Neuronal stem cell (in vitro differentiated cells): ENCODE measurements around the gene MTA1.

ENCODE experiments used
- DNase-seq: peaks from one replicate; pipeline ENCODE4 v3.0.0-alpha.2; 2013; ENCODE audit warnings: low spot score
- H2AFZ ChIP-seq: one replicate; pipeline ENCODE4 v1.6.1; 2013; ENCODE audit warnings: mild to moderate bottlenecking, low read length, inconsistent platforms
- H2AK5ac ChIP-seq: 2 replicates; pipeline ENCODE4 v1.6.1; 2013; ENCODE audit warnings: low read depth, mild to moderate bottlenecking, inconsistent platforms, low read length, moderate library complexity, mixed read lengths
- H2BK120ac ChIP-seq: 2 replicates; pipeline ENCODE4 v1.6.1; 2013; ENCODE audit warnings: low read depth, mild to moderate bottlenecking, inconsistent platforms, low read length, moderate library complexity, mixed read lengths
- H2BK12ac ChIP-seq: one replicate; pipeline ENCODE4 v1.6.1; 2013; ENCODE audit warnings: low read length, inconsistent platforms
- H2BK15ac ChIP-seq: 2 replicates; pipeline ENCODE4 v1.6.1; 2013; ENCODE audit warnings: mild to moderate bottlenecking, low read length, inconsistent platforms, mixed read lengths
- H2BK5ac ChIP-seq: one replicate; pipeline ENCODE4 v1.6.1; 2013; ENCODE audit warnings: inconsistent platforms, mild to moderate bottlenecking, low read length, moderate library complexity
- H3K14ac ChIP-seq: one replicate; pipeline ENCODE4 v1.6.1; 2013; ENCODE audit warnings: low read length, inconsistent platforms
- H3K18ac ChIP-seq: 2 replicates; pipeline ENCODE4 v1.6.1; 2013; ENCODE audit warnings: low read length, inconsistent platforms
- H3K23ac ChIP-seq: 2 replicates; pipeline ENCODE4 v1.6.1; 2013; ENCODE audit warnings: low read depth, mild to moderate bottlenecking, mixed read lengths, low read length, inconsistent platforms; ENCODE audit not compliant: poor library complexity
- H3K27ac ChIP-seq: replicated peaks from 3 replicates; pipeline ENCODE4 v1.5.1; 2013; ENCODE audit warnings: low read length, inconsistent platforms
- H3K27me3 ChIP-seq, 3 experiments: 2 replicates each; pipeline ENCODE4 v1.6.1; 2013; ENCODE audit warnings: low read length in 3 of 3, mild to moderate bottlenecking in 2 of 3, inconsistent platforms in 1 of 3, low read depth in 1 of 3, mixed read lengths in 1 of 3, moderate library complexity in 1 of 3; ENCODE audit not compliant: control insufficient read depth in 3 of 3, insufficient read depth in 3 of 3
- H3K36me3 ChIP-seq, 2 donors: replicated peaks in 1 of 2; 2 replicates each; pipeline ENCODE4 v1.6.1; 2013; ENCODE audit warnings: low read length in 2 of 2; ENCODE audit not compliant: control insufficient read depth in 2 of 2, insufficient read depth in 2 of 2
- H3K4ac ChIP-seq: 2 replicates; pipeline ENCODE4 v1.6.1; 2013; ENCODE audit warnings: inconsistent platforms, mild to moderate bottlenecking, low read length, moderate library complexity
- H3K4me1 ChIP-seq, 2 donors: 1 replicate in 1 of 2; 2 replicates in 1 of 2; pipeline ENCODE4 v1.6.1; 2013; ENCODE audit warnings: low read length in 2 of 2, low read depth in 1 of 2; ENCODE audit not compliant: control insufficient read depth in 2 of 2, insufficient read depth in 1 of 2
- H3K4me2 ChIP-seq: one replicate; pipeline ENCODE4 v1.6.1; 2013; ENCODE audit warnings: mild to moderate bottlenecking, low read length, inconsistent platforms; ENCODE audit not compliant: insufficient read depth, poor library complexity, severe bottlenecking
- H3K4me3 ChIP-seq, 2 donors: 2 replicates each; pipeline ENCODE4 v1.5.1; 2013; ENCODE audit warnings: low read length in 2 of 2, mild to moderate bottlenecking in 2 of 2, inconsistent platforms in 1 of 2, moderate library complexity in 1 of 2
- H3K79me1 ChIP-seq: one replicate; pipeline ENCODE4 v1.6.1; 2013; ENCODE audit warnings: low read depth, mild to moderate bottlenecking, inconsistent platforms, low read length, moderate library complexity
- H3K9ac ChIP-seq: one replicate; pipeline ENCODE4 v1.6.1; 2013; ENCODE audit warnings: mild to moderate bottlenecking, low read depth, low read length, inconsistent platforms; ENCODE audit not compliant: poor library complexity
- H3K9me3 ChIP-seq, 2 donors: replicated peaks in 1 of 2; 2 replicates each; pipeline versions ENCODE3 to v1.6.1; 2013; ENCODE audit warnings: low read length in 2 of 2, mild to moderate bottlenecking in 2 of 2, inconsistent platforms in 1 of 2, low read depth in 1 of 2, mixed read lengths in 1 of 2, moderate library complexity in 1 of 2; ENCODE audit not compliant: control insufficient read depth in 2 of 2, insufficient read depth in 1 of 2
- H4K8ac ChIP-seq: one replicate; pipeline ENCODE4 v1.6.1; 2013; ENCODE audit warnings: low read depth, mild to moderate bottlenecking, inconsistent platforms, low read length, moderate library complexity
- H4K91ac ChIP-seq: one replicate; pipeline ENCODE4 v1.6.1; 2013; ENCODE audit warnings: low read length, low read depth, mild to moderate bottlenecking, inconsistent platforms; ENCODE audit not compliant: poor library complexity
- WGBS, 2 donors: extraction: QIAGEN DNeasy Blood & Tissue Kit; methylation state at CpG; one replicate each; pipeline ENCODE4 v1.1.7; 2013; ENCODE audit warnings: missing lambda C conversion rate in 2 of 2, mixed read lengths in 1 of 2; ENCODE audit not compliant: insufficient read length in 2 of 2, insufficient replicate concordance in 1 of 2; ENCODE audit errors: extremely low coverage in 2 of 2; 5-methylcytosine and 5-hydroxymethylcytosine counted together

MTA1 gene

GRCh38 chr14:105398726-105399465, 20.7 kb upstream of the MTA1 start:
- peak overlapping the region; percentile 92 for H2BK15ac ChIP-seq
- no peak overlapping the region for H3K4ac ChIP-seq
- H2BK12ac ChIP-seq: peak overlapping the region; percentile 84
- H3K4me2 ChIP-seq: peak overlapping the region; percentile 94
- no peaks in the 10 kb centered on the region for H3K27me3 ChIP-seq
- no CpG with 5 or more reads among the region's 41 CpGs for WGBS, 2 donors
- H3K27ac ChIP-seq: no peak overlapping the region
- peak overlapping the region; percentile 85 for H4K91ac ChIP-seq
- H3K9me3 ChIP-seq: peaks cover 34 to 37% of the 10 kb centered on the region in 2 donors
- peak overlapping the region; percentile 98 for H4K8ac ChIP-seq
- DNase-seq: no peak
- peaks cover 9% of the 10 kb centered on the region for H3K79me1 ChIP-seq
- peak overlapping the region; percentile 95 for H2BK5ac ChIP-seq
- H2BK120ac ChIP-seq: peak overlapping the region; percentile 17
- peak overlapping the region; percentile 94 for H3K18ac ChIP-seq
- H3K4me3 ChIP-seq: peak overlapping the region; percentile 79 to 84
- H3K36me3 ChIP-seq: peaks cover 16 to 30% of the 10 kb centered on the region in 2 donors
- peak overlapping the region; percentile 81 for H3K9ac ChIP-seq
- H2AFZ ChIP-seq: peak overlapping the region; percentile 97
- peak overlapping the region; percentile 100 for H2AK5ac ChIP-seq
- peak overlapping the region; percentile 14 for H3K23ac ChIP-seq
- H3K14ac ChIP-seq: peak overlapping the region; percentile 75
- peaks cover 4 to 7% of the 10 kb centered on the region in 2 donors for H3K4me1 ChIP-seq

GRCh38 chr14:105399466-105399775, 20.2 kb upstream of the MTA1 start:
- H3K4me3 ChIP-seq: peak overlapping the region in 1 of 2 donors; percentile 79

GRCh38 chr14:105400016-105400415, 19.6 kb upstream of the MTA1 start:
- H2BK15ac ChIP-seq: no peak overlapping the region
- H2AK5ac ChIP-seq: no peak overlapping the region
- no peak overlapping the region for H2BK5ac ChIP-seq
- no peak overlapping the region for H2BK12ac ChIP-seq
- H3K4me1 ChIP-seq: peaks cover 4 to 7% of the 10 kb centered on the region in 2 donors
- H3K79me1 ChIP-seq: peaks cover 9% of the 10 kb centered on the region
- H3K27ac ChIP-seq: no peak overlapping the region
- H3K23ac ChIP-seq: no peak overlapping the region
- H4K91ac ChIP-seq: no peak overlapping the region
- H3K9ac ChIP-seq: peak overlapping the region; percentile 10
- no CpG with 5 or more reads among the region's 9 CpGs for WGBS, 2 donors
- no peak overlapping the region for H2AFZ ChIP-seq
- H3K9me3 ChIP-seq: peaks cover 37 to 38% of the 10 kb centered on the region in 2 donors
- H3K18ac ChIP-seq: no peak overlapping the region
- peaks cover 16 to 24% of the 10 kb centered on the region in 2 donors for H3K36me3 ChIP-seq
- no peak overlapping the region for H4K8ac ChIP-seq
- H2BK120ac ChIP-seq: no peak overlapping the region
- no peak overlapping the region for H3K14ac ChIP-seq
- no peak overlapping the region for H3K4ac ChIP-seq
- H3K4me2 ChIP-seq: no peak overlapping the region
- H3K27me3 ChIP-seq: no peaks in the 10 kb centered on the region
- DNase-seq: no peak
- H3K4me3 ChIP-seq: peak overlapping the region; percentile 14 to 41

More at GRCh38 chr14:105399466-105399775, 20.2 kb upstream of the MTA1 start:
- H3K18ac ChIP-seq: no peak overlapping the region
- H3K4ac ChIP-seq: no peak overlapping the region
- H4K91ac ChIP-seq: no peak overlapping the region
- H3K79me1 ChIP-seq: peaks cover 9% of the 10 kb centered on the region
- DNase-seq: no peak
- H2AK5ac ChIP-seq: peak overlapping the region; percentile 100
- H2AFZ ChIP-seq: no peak overlapping the region
- peak overlapping the region; percentile 12 for H3K14ac ChIP-seq
- H3K9me3 ChIP-seq: peaks cover 35 to 37% of the 10 kb centered on the region in 2 donors
- H3K27ac ChIP-seq: no peak overlapping the region
- no peak overlapping the region for H2BK5ac ChIP-seq
- H2BK120ac ChIP-seq: no peak overlapping the region
- no CpG with 5 or more reads among the region's 8 CpGs for WGBS, 2 donors
- H3K9ac ChIP-seq: no peak overlapping the region
- no peak overlapping the region for H2BK15ac ChIP-seq
- H3K4me2 ChIP-seq: no peak overlapping the region
- H3K4me1 ChIP-seq: peaks cover 4 to 7% of the 10 kb centered on the region in 2 donors
- H3K36me3 ChIP-seq: peaks cover 16 to 29% of the 10 kb centered on the region in 2 donors
- no peak overlapping the region for H2BK12ac ChIP-seq
- H3K27me3 ChIP-seq: no peaks in the 10 kb centered on the region
- peak overlapping the region; percentile 14 for H3K23ac ChIP-seq
- no peak overlapping the region for H4K8ac ChIP-seq

- Histone ChIP-seq H3K4me2 (no peak overlapping the region), H3K14ac (no peak overlapping the region), H4K91ac (no peak overlapping the region), H2BK5ac (no peak overlapping the region), H3K36me3 (peaks cover 16 to 24% of the 10 kb centered on the region in 2 donors), H2AFZ (no peak overlapping the region), H3K4me1 (peaks cover 4 to 7% of the 10 kb centered on the region in 2 donors), H2BK12ac (no peak overlapping the region), H3K9me3 (peaks cover 37 to 42% of the 10 kb centered on the region in 2 donors), H3K4ac (no peak overlapping the region), H4K8ac (no peak overlapping the region), H3K27me3 (no peaks in the 10 kb centered on the region), H2AK5ac (no peak overlapping the region), H2BK120ac (no peak overlapping the region), H3K79me1 (peaks cover 9% of the 10 kb centered on the region), H3K23ac (no peak overlapping the region), H3K4me3 (no peak overlapping the region), H3K9ac (no peak overlapping the region), H3K27ac (no peak overlapping the region), H3K18ac (no peak overlapping the region), H2BK15ac (no peak overlapping the region)
- no peak for DNase-seq
- no CpG with 5 or more reads among the region's 9 CpGs for WGBS, 2 donors
Measured at GRCh38 chr14:105401699-105402098, 17.9 kb upstream of the MTA1 start.
